Liver (tissue), 9 donors: Measurements from ENCODE around the gene EXOC6. TPM values are rescaled to one million over a fixed set of nuclear protein-coding genes. Genes with fewer than 3 reads are reported as not detected.

Source experiments
- DNase-seq: peaks from one replicate; pipeline ENCODE4 v3.0.0-alpha.2; 2017; ENCODE audit warnings: low spot score
- H3K27ac ChIP-seq, 2 donors: one replicate each; pipeline ENCODE4 v1.7.0; 2013; ENCODE audit warnings: inconsistent platforms in 2 of 2, low read length in 2 of 2, control low read depth in 1 of 2, low read depth in 1 of 2, mild to moderate bottlenecking in 1 of 2
- H3K27me3 ChIP-seq, 4 donors: one replicate each; pipeline versions ENCODE4 v1.6.1 to v1.7.0; 2013; ENCODE audit warnings: low read length in 3 of 4, inconsistent platforms in 1 of 4, mild to moderate bottlenecking in 1 of 4, moderate library complexity in 1 of 4; ENCODE audit not compliant: control insufficient read depth in 4 of 4, insufficient read depth in 4 of 4
- H3K36me3 ChIP-seq, 4 donors: one replicate each; pipeline versions ENCODE4 v1.6.1 to v1.7.0; 2013; ENCODE audit warnings: low read length in 3 of 4, mild to moderate bottlenecking in 3 of 4, low read depth in 1 of 4, moderate library complexity in 1 of 4; ENCODE audit not compliant: control insufficient read depth in 4 of 4, insufficient read depth in 3 of 4
- H3K4me1 ChIP-seq, 4 donors: one replicate each; pipeline versions ENCODE4 v1.6.1 to v1.7.0; 2013; ENCODE audit warnings: low read length in 3 of 4, mild to moderate bottlenecking in 3 of 4, moderate library complexity in 1 of 4; ENCODE audit not compliant: control insufficient read depth in 4 of 4, insufficient read depth in 4 of 4
- H3K4me3 ChIP-seq, 3 donors: one replicate each; pipeline versions ENCODE4 v1.6.1 to v1.7.0; 2013; ENCODE audit warnings: low read length in 3 of 3, control low read depth in 1 of 3, low read depth in 1 of 3, mild to moderate bottlenecking in 1 of 3
- H3K9ac ChIP-seq, 2 donors: one replicate each; pipeline ENCODE4 v1.7.0; 2013; ENCODE audit warnings: low read length in 2 of 2, mild to moderate bottlenecking in 2 of 2, moderate library complexity in 2 of 2, control low read depth in 1 of 2, low read depth in 1 of 2
- H3K9me3 ChIP-seq, 4 donors: one replicate each; pipeline versions ENCODE4 v1.6.1 to v1.7.0; 2013; ENCODE audit warnings: low read length in 3 of 4; ENCODE audit not compliant: control insufficient read depth in 4 of 4
- ATF3 ChIP-seq: IDR thresholded peaks from 2 replicates; pipeline ENCODE4 v1.6.1; 2016; ENCODE audit warnings: antibody characterized with exemption
- CTCF ChIP-seq: fragments of 150-350 bp; IDR thresholded peaks from 2 replicates; pipeline ENCODE4 v1.5.1; 2017; ENCODE audit warnings: improper control_type of control experiment, low read depth, low read length; ENCODE audit not compliant: missing input control
- FOXA2 ChIP-seq: IDR thresholded peaks from 2 replicates; pipeline ENCODE4 v1.6.1; 2016; ENCODE audit warnings: antibody characterized with exemption
- GABPA ChIP-seq, 2 donors: IDR thresholded peaks in 1 of 2; conservative IDR thresholded peaks in 1 of 2; 2 replicates each; pipeline ENCODE4 v1.6.1; 2016; ENCODE audit warnings: antibody characterized with exemption in 2 of 2, mild to moderate bottlenecking in 1 of 2, moderate library complexity in 1 of 2
- HNF4A ChIP-seq, 2 donors: conservative IDR thresholded peaks; 2 replicates each; pipeline ENCODE4 v1.6.1; 2016; ENCODE audit warnings: antibody characterized with exemption in 2 of 2, mild to moderate bottlenecking in 2 of 2
- HNF4G ChIP-seq: IDR thresholded peaks from 2 replicates; pipeline ENCODE4 v1.6.1; 2016; ENCODE audit warnings: antibody characterized with exemption
- MAX ChIP-seq: IDR thresholded peaks from 2 replicates; pipeline ENCODE4 v1.6.1; 2016; ENCODE audit warnings: antibody characterized with exemption
- REST ChIP-seq: IDR thresholded peaks from 2 replicates; pipeline ENCODE4 v1.6.1; 2016; ENCODE audit warnings: antibody characterized with exemption, mild to moderate bottlenecking
- RXRA ChIP-seq, 2 donors: IDR thresholded peaks; 2 replicates each; pipeline ENCODE4 v1.6.1; 2017 to 2018; ENCODE audit warnings: antibody characterized with exemption in 2 of 2, mild to moderate bottlenecking in 1 of 2
- TAF1 ChIP-seq: conservative IDR thresholded peaks from 2 replicates; pipeline ENCODE4 v1.6.1; 2016; ENCODE audit warnings: antibody characterized with exemption, mild to moderate bottlenecking
- YY1 ChIP-seq: IDR thresholded peaks from 2 replicates; pipeline ENCODE4 v1.6.1; 2016; ENCODE audit warnings: antibody characterized with exemption, mild to moderate bottlenecking
- ZBTB33 ChIP-seq: IDR thresholded peaks from 2 replicates; pipeline ENCODE4 v1.6.1; 2016; ENCODE audit warnings: antibody characterized with exemption
- WGBS: extraction: QIAGEN DNeasy Blood & Tissue Kit; methylation state at CpG from one replicate; pipeline ENCODE4 v1.1.7; 2013; 5-methylcytosine and 5-hydroxymethylcytosine counted together
- polyA plus RNA-seq, 2 donors: library from polyadenylated mRNA; stranded (reverse) in 1 of 2; unstranded in 1 of 2; fragments of 200-250 nt in 1 of 2; fragments of >200 nt in 1 of 2; fragmentation: Nextera tagmentation in 1 of 2; extraction: Ambion mirVana in 1 of 2; gene quantifications; one replicate each; pipeline versions ENCODE4 v1.2.1 to v1.2.3, GENCODE V29; 2013 to 2015
- total RNA-seq, 2 donors: library from RNA; depleted of rRNA; stranded (reverse); fragments of >200 nt; gene quantifications; one replicate each; pipeline ENCODE4 v1.2.3, GENCODE V29; 2014
- donor health status: healthy.
- donor health status: healthy.
- donor health status: healthy.
- donor health status: healthy.
- donor health status: healthy.

The EXOC6 gene
- total and polyA plus RNA-seq, 4 donors = 6.5 to 35.4 (median 8.4) TPM

- TF ChIP-seq TAF1 (no peak), REST (no peak), RXRA (IDR thresholded peaks at IDR 0.05) (no peak), ATF3 (no peak), ZBTB33 (no peak), FOXA2 (no peak), YY1 (no peak), HNF4A (conservative IDR thresholded peaks at IDR 0.05) (no peak), MAX (no peak)
- 97% methylated on average over 3 of the region's 3 CpGs for WGBS
- Histone ChIP-seq H3K9me3 (peaks cover 2 to 22% (median 5%) of the 10 kb centered on the region in 4 donors), H3K4me1 (peaks cover 0 to 1% (median 0%) of the 10 kb centered on the region in 4 donors), H3K9ac (no peak overlapping the region), H3K36me3 (no peaks in the 10 kb centered on the region), H3K27me3 (no peaks in the 10 kb centered on the region), H3K4me3 (no peak overlapping the region), H3K27ac (no peak overlapping the region)
- no peak for DNase-seq
These were observed 7.2 kb downstream of the EXOC6 start for GRCh38 chr10:92855560-92855959.

- Histone ChIP-seq H3K36me3 (no peaks in the 10 kb centered on the region), H3K27ac (no peak overlapping the region), H3K4me1 (peaks cover 0 to 1% (median 0%) of the 10 kb centered on the region in 4 donors), H3K9ac (no peak overlapping the region), H3K27me3 (no peaks in the 10 kb centered on the region), H3K9me3 (peaks cover 2 to 22% (median 5%) of the 10 kb centered on the region in 4 donors), H3K4me3 (no peak overlapping the region)
- TF ChIP-seq HNF4A (conservative IDR thresholded peaks at IDR 0.05) (no peak), FOXA2 (no peak), CTCF (no peak), GABPA (IDR thresholded peaks at IDR 0.05 in 1 of 2, conservative IDR thresholded peaks at IDR 0.05 in 1 of 2) (no peak), RXRA (IDR thresholded peaks at IDR 0.05) (no peak), YY1 (no peak), HNF4G (no peak), REST (no peak), MAX (no peak), ATF3 (no peak)
- 96% methylated on average over 4 of the region's 4 CpGs for WGBS
- DNase-seq = no peak
These were observed 9.7 kb downstream of the EXOC6 start for GRCh38 chr10:92857904-92858514.
